A549 (cell line): ENCODE results near the gene CSPG4. TPM values are rescaled to one million over a fixed set of nuclear protein-coding genes. Genes with fewer than 3 reads are reported as not detected.

Experiments
- ATAC-seq, 2 experiments: fragments of 200-7000 bp in 1 of 2; fragments of >200 bp in 1 of 2; cut with Nextera tagmentation in 1 of 2; cut with Tn5 transposase in 1 of 2; 3 replicates each; pipeline versions ENCODE4 v1.8.0 to v1.9.1; 2018 to 2020; ENCODE audit warnings: mild to moderate bottlenecking in 1 of 2, moderate library complexity in 1 of 2
- CTCF ChIA-PET: fragments of 300-600 bp; sonication (Branson Sonifier 250); formaldehyde crosslinking; extraction: SDS; loops from one replicate; lab custom pipeline; 2021; ENCODE audit warnings: antibody characterized with exemption, inconsistent platforms; lab: Yijun Ruan, JAX
- POLR2A ChIA-PET: fragments of 350-600 bp; formaldehyde crosslinking; extraction: SDS; loops from one replicate; lab custom pipeline; 2021; ENCODE audit warnings: antibody characterized with exemption, inconsistent platforms; lab: Yijun Ruan, JAX
- DNase-seq, 2 experiments: peaks; one replicate each; pipeline versions ENCODE4 v3.0.0 to v3.0.0-alpha.2; 2011 to 2016; ENCODE audit warnings: low read depth in 1 of 2, low spot score in 1 of 2
- FAIRE-seq: peaks from 2 replicates; lab custom pipeline; 2011; peaks lifted over from hg19 to GRCh38; lab: Jason Lieb, UNC
- H3K27ac ChIP-seq, 2 experiments: fragments of >200 bp; sonication (Bioruptor Twin); formaldehyde crosslinking; 3 replicates each; pipeline ENCODE4 v1.5.1; 2016 to 2017
- H3K4me1 ChIP-seq: fragments of >200 bp; sonication (Bioruptor Twin); formaldehyde crosslinking; 3 replicates; pipeline ENCODE4 v1.6.1; 2016
- H3K4me2 ChIP-seq: fragments of >200 bp; sonication (Bioruptor Twin); formaldehyde crosslinking; 3 replicates; pipeline ENCODE4 v1.6.1; 2016
- H3K4me3 ChIP-seq: fragments of >200 bp; sonication (Bioruptor Twin); formaldehyde crosslinking; 3 replicates; pipeline ENCODE4 v1.5.1; 2016
- H3K9me3 ChIP-seq: fragments of >200 bp; sonication (Bioruptor Twin); formaldehyde crosslinking; 3 replicates; pipeline ENCODE4 v1.6.1; 2016
- FOSL2 ChIP-seq, 2 experiments: fragments of 450-650 bp in 1 of 2; fragments of >200 bp in 1 of 2; sonication (Bioruptor Twin) in 1 of 2; formaldehyde crosslinking; IDR thresholded peaks; 2 replicates each; pipeline versions ENCODE4 v1.5.0 to v1.6.1; 2016 to 2020; ENCODE audit warnings: mild to moderate bottlenecking in 1 of 2, moderate library complexity in 1 of 2
- FOXS1 ChIP-seq: fragments of 250-450 bp; sonication (Bioruptor Pico); IDR thresholded peaks from 2 replicates; pipeline ENCODE4 v1.5.0; 2020; ENCODE audit warnings: mild to moderate bottlenecking, moderate library complexity
- GATA3 ChIP-seq: IDR thresholded peaks from 2 replicates; pipeline ENCODE4 v1.6.1; 2012; ENCODE audit warnings: borderline replicate concordance
- HOXB13 ChIP-seq: fragments of 250-450 bp; sonication (Bioruptor Pico); IDR thresholded peaks from 2 replicates; pipeline ENCODE4 v1.5.0; 2020; ENCODE audit warnings: low read depth, mild to moderate bottlenecking, moderate library complexity
- HOXB5 ChIP-seq: fragments of 250-450 bp; sonication (Bioruptor Pico); IDR thresholded peaks from 2 replicates; pipeline ENCODE4 v1.5.0; 2020; ENCODE audit warnings: mild to moderate bottlenecking, moderate library complexity
- JUN ChIP-seq, 2 experiments: fragments of >200 bp; sonication (Bioruptor Twin); formaldehyde crosslinking; IDR thresholded peaks; 2 replicates in 1 of 2; 3 replicates in 1 of 2; pipeline ENCODE4 v1.6.1; 2016 to 2017
- NR3C1 ChIP-seq: fragments of >200 bp; sonication (Bioruptor Twin); formaldehyde crosslinking; IDR thresholded peaks from 3 replicates; pipeline ENCODE4 v1.6.1; 2017
- RAD21 ChIP-seq, 2 experiments: fragments of >200 bp in 1 of 2; sonication (Bioruptor Twin) in 1 of 2; formaldehyde crosslinking in 1 of 2; IDR thresholded peaks in 1 of 2; conservative IDR thresholded peaks in 1 of 2; 2 replicates in 1 of 2; 3 replicates in 1 of 2; pipeline ENCODE4 v1.6.1; 2012 to 2018; ENCODE audit warnings: inconsistent platforms in 1 of 2
- SMC3 ChIP-seq: fragments of >200 bp; sonication (Bioruptor Twin); formaldehyde crosslinking; IDR thresholded peaks from 3 replicates; pipeline ENCODE4 v1.6.1; 2018; ENCODE audit warnings: inconsistent platforms
- WGBS: methylation state at CpG from one replicate; pipeline ENCODE4 v1.1.6; 2017; ENCODE audit errors: missing lambda C conversion rate; 5-methylcytosine and 5-hydroxymethylcytosine counted together
- polyA plus RNA-seq, 4 experiments: library from polyadenylated mRNA; depleted of rRNA in 3 of 4; stranded (reverse); fragments of >200 nt; fragmentation: RNase III in 1 of 4; extraction: RNeasy Plus Mini Kit Qiagen cat#74134 plus additional on column Dnase treatment in 1 of 4; gene quantifications; 2 replicates in 3 of 4; 3 replicates in 1 of 4; pipeline ENCODE4 v1.2.3, GENCODE V29; 2011 to 2017
- TF ChIP-seq, protein P1 (sequence below): fragments of 250-450 bp; sonication (Bioruptor Pico); IDR thresholded peaks from 2 replicates; pipeline ENCODE4 v1.5.0; 2021; ENCODE audit warnings: mild to moderate bottlenecking, moderate library complexity, borderline replicate concordance
- TF ChIP-seq, protein P2 (sequence below): fragments of >200 bp; sonication (Bioruptor Twin); formaldehyde crosslinking; IDR thresholded peaks from 3 replicates; pipeline ENCODE4 v1.5.1; 2016
- TF ChIP-seq, protein P3 (sequence below): IDR thresholded peaks from 2 replicates; pipeline ENCODE4 v1.6.1; 2012
- TF ChIP-seq, protein P4 (sequence below): IDR thresholded peaks from 2 replicates; pipeline ENCODE4 v1.6.1; 2012
- TF ChIP-seq, protein P5 (sequence below): IDR thresholded peaks from 2 replicates; pipeline ENCODE4 v1.6.1; 2012; ENCODE audit warnings: low read depth, borderline replicate concordance
- TF ChIP-seq, protein P6 (sequence below): fragments of 150-350 bp; IDR thresholded peaks from 2 replicates; pipeline ENCODE4 v1.6.1; 2014; ENCODE audit warnings: low read depth, mild to moderate bottlenecking, low read length
- TF ChIP-seq, protein P7 (sequence below): fragments of >200 bp; sonication (Bioruptor Twin); formaldehyde crosslinking; IDR thresholded peaks from 2 replicates; pipeline ENCODE4 v1.6.1; 2016
- TF ChIP-seq, protein P8 (sequence below): fragments of 250-450 bp; sonication (Bioruptor Pico); IDR thresholded peaks from 2 replicates; pipeline ENCODE4 v1.5.0; 2020; ENCODE audit warnings: low read depth, mild to moderate bottlenecking, moderate library complexity

The CSPG4 gene
- polyA plus RNA-seq, 2 of the 4 experiments (the other 2 are of a cell fraction): 0.01 to 0.06 TPM

DNA sequence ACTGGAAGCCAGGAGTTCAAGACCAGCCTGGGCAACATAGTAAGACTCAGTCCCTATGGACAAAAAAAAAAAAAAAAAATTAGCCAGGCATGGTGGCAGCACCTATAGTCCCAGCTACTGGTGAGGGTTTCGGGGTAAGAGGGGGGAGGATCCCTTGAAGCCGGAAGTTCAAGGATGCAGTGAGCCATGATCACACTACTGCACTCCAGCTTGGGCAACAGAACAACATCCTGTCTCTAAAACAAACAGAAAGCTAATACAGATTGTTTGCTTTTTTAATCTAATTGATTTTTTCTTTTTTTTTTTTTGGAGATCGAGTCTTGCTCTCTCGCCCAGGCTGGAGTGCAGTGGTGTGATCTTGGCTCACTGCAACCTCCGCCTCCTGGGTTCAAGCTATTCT lies 71.0 kb downstream of the CSPG4 start:
- H3K4me1 ChIP-seq: peaks cover 23% of the 10 kb centered on the region
- CTCF ChIA-PET: interaction anchor here (0.7 to 19.9 kb wide), 14 partner anchors 9 to 282 kb away, joined by 3 to 394 read pairs (median 7); partner anchors contain the start of genes MAN2C1, SNUPN and SNX33
- ATAC-seq: no peak
- 69% methylated on average over 5 of the region's 5 CpGs for WGBS
- no peak for DNase-seq
- H3K4me3 ChIP-seq: no peak overlapping the region
- TF ChIP-seq, protein P1, sequence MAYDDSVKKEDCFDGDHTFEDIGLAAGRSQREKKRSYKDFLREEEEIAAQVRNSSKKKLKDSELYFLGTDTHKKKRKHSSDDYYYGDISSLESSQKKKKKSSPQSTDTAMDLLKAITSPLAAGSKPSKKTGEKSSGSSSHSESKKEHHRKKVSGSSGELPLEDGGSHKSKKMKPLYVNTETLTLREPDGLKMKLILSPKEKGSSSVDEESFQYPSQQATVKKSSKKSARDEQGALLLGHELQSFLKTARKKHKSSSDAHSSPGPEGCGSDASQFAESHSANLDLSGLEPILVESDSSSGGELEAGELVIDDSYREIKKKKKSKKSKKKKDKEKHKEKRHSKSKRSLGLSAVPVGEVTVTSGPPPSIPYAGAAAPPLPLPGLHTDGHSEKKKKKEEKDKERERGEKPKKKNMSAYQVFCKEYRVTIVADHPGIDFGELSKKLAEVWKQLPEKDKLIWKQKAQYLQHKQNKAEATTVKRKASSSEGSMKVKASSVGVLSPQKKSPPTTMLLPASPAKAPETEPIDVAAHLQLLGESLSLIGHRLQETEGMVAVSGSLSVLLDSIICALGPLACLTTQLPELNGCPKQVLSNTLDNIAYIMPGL (CRISPR knock-in tag): no peak
- H3K4me2 ChIP-seq: peak overlapping the region; percentile 67
- POLR2A ChIA-PET: interaction anchor here (2.4 to 4.4 kb wide), 5 partner anchors 15 to 273 kb away, joined by 15 to 94 read pairs (median 66); partner anchors contain the start of genes MAN2C1, PTPN9, SIN3A and SNUPN
- no peaks in the 10 kb centered on the region for H3K9me3 ChIP-seq
- H3K27ac ChIP-seq: peak overlapping the region in 1 of 2 experiments; percentile 94; a peak in 4 of 6 replicates
- FAIRE-seq: no peak

DNA sequence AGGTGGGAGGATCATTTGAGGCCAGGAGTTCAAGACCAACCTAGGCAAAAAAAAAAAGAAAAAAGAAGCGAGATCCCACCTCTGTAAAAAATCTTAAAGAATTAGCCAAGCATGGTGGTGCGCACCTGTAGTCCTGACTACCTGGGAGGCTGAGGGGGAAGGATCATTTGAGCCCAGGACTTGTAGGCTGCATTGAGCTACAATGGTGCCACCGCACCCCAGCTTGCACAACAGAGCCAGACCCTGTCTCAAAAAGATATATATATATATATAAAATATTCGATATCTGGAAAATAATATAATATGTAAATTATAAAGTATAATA lies 71.5 kb downstream of the CSPG4 start:
- TF ChIP-seq, protein P2, sequence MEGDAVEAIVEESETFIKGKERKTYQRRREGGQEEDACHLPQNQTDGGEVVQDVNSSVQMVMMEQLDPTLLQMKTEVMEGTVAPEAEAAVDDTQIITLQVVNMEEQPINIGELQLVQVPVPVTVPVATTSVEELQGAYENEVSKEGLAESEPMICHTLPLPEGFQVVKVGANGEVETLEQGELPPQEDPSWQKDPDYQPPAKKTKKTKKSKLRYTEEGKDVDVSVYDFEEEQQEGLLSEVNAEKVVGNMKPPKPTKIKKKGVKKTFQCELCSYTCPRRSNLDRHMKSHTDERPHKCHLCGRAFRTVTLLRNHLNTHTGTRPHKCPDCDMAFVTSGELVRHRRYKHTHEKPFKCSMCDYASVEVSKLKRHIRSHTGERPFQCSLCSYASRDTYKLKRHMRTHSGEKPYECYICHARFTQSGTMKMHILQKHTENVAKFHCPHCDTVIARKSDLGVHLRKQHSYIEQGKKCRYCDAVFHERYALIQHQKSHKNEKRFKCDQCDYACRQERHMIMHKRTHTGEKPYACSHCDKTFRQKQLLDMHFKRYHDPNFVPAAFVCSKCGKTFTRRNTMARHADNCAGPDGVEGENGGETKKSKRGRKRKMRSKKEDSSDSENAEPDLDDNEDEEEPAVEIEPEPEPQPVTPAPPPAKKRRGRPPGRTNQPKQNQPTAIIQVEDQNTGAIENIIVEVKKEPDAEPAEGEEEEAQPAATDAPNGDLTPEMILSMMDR: peak; percentile 34; the same call in 2 of the 3 replicates
- TF ChIP-seq, protein P3, sequence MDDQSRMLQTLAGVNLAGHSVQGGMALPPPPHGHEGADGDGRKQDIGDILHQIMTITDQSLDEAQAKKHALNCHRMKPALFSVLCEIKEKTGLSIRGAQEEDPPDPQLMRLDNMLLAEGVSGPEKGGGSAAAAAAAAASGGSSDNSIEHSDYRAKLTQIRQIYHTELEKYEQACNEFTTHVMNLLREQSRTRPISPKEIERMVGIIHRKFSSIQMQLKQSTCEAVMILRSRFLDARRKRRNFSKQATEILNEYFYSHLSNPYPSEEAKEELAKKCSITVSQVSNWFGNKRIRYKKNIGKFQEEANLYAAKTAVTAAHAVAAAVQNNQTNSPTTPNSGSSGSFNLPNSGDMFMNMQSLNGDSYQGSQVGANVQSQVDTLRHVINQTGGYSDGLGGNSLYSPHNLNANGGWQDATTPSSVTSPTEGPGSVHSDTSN: no peak
- 0 out of 5 replicates have a peak, but pooled peaks of 1 of the 2 experiments have one; percentile 4 for TF ChIP-seq RAD21 (conservative IDR thresholded peaks at IDR 0.05 in 1 of 2, IDR thresholded peaks at IDR 0.05 in 1 of 2)
- ATAC-seq (no peak), FAIRE-seq (no peak), DNase-seq (no peak)
- CTCF ChIA-PET: interaction anchor here (0.7 to 19.9 kb wide), 18 partner anchors 9 to 282 kb away, joined by 3 to 394 read pairs (median 4); partner anchors contain the start of genes MAN2C1, SNUPN and SNX33
- POLR2A ChIA-PET: interaction anchor here (0.7 to 4.4 kb wide), 7 partner anchors 11 to 273 kb away, joined by 4 to 94 read pairs (median 25); partner anchors contain the start of genes MAN2C1, PTPN9, SIN3A and SNUPN
- Histone ChIP-seq H3K4me3 (peak overlapping the region; percentile 67; the same call in 2 of the 3 replicates), H3K27ac (peak overlapping the region; percentile 91 to 94), H3K4me1 (peaks cover 19% of the 10 kb centered on the region), H3K4me2 (peak overlapping the region; percentile 67), H3K9me3 (no peaks in the 10 kb centered on the region)
- 49% methylated on average over 4 of the region's 4 CpGs for WGBS

DNA sequence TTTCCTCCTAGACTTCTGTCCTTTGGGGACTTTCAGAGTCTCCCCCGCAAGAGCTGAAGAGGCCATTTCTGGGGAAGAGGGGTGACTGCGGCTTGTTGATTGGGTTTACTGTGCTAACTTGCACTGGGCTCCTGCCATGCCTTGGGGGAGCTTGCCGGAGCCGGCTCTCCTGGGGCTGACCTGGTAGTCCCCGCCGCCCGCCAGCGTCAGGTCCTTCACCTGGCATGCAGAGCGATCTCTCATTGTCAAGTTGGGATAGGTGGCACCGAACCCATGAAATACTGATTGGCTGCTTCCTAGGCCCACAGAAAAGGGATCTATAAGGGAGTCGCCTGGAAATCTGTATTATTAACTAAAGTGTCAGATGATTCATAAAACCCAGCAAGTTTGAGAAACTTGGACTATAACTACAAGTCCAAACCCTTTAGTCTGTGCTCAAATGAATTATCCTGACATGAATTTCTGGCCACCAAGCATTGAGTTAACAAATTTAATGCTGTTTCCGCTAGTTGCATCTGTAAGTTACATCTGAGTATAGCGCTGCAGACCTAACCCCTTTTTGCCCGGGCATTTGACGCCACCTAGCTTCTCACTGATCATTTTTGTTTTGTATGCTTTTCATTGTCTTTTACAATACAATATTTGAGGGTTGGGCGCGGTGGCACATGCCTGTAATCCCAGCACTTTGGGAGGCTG lies 72.0 kb downstream of the CSPG4 start:
- FAIRE-seq (no peak), ATAC-seq (peak; percentile 71 to 74), DNase-seq (peak; percentile 78 to 85)
- WGBS: under 1% methylated on average over 17 of the region's 17 CpGs
- H3K4me3 ChIP-seq: peak overlapping the region; percentile 67
- no peaks in the 10 kb centered on the region for H3K9me3 ChIP-seq
- peak overlapping the region; percentile 91 to 94 for H3K27ac ChIP-seq
- ChIA-PET CTCF (interaction anchor here (0.7 to 19.9 kb wide), 27 partner anchors 10 to 573 kb away, joined by 3 to 394 read pairs (median 4); partner anchors contain the start of genes MAN2C1, SNUPN and SNX33), POLR2A (interaction anchor here (0.5 to 4.4 kb wide), 24 partner anchors 9 to 672 kb away, joined by 3 to 94 read pairs (median 6); partner anchors contain the start of genes MAN2C1, PTPN9, SIN3A and SNUPN)
- H3K4me1 ChIP-seq: peaks cover 18% of the 10 kb centered on the region
- H3K4me2 ChIP-seq: peak overlapping the region; percentile 67
- TF ChIP-seq HOXB5 (CRISPR knock-in tag) (0 out of 2 replicates have a peak, but pooled peaks have one; percentile 12), HOXB13 (CRISPR knock-in tag) (no peak), SMC3 (peak; percentile 53), RAD21 (conservative IDR thresholded peaks at IDR 0.05 in 1 of 2, IDR thresholded peaks at IDR 0.05 in 1 of 2) (peak; percentile 82 to 86), FOSL2 (IDR thresholded peaks at IDR 0.05) (no peak), FOSL2 (CRISPR knock-in tag; IDR thresholded peaks at IDR 0.05) (peak; percentile 22; the same call in 1 of the 2 replicates), FOXS1 (CRISPR knock-in tag) (no peak), JUN (IDR thresholded peaks at IDR 0.05) (peak in 1 of 2 experiments; percentile 31; a peak in 2 of 5 replicates), GATA3 (no peak), NR3C1 (no peak)
- TF ChIP-seq, protein P4, sequence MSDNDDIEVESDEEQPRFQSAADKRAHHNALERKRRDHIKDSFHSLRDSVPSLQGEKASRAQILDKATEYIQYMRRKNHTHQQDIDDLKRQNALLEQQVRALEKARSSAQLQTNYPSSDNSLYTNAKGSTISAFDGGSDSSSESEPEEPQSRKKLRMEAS: peak; percentile 19; the same call in 1 of the 2 replicates
- TF ChIP-seq, protein P5, sequence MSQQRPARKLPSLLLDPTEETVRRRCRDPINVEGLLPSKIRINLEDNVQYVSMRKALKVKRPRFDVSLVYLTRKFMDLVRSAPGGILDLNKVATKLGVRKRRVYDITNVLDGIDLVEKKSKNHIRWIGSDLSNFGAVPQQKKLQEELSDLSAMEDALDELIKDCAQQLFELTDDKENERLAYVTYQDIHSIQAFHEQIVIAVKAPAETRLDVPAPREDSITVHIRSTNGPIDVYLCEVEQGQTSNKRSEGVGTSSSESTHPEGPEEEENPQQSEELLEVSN: 0 out of 2 replicates have a peak, but pooled peaks have one; percentile 27
- TF ChIP-seq, protein P6, sequence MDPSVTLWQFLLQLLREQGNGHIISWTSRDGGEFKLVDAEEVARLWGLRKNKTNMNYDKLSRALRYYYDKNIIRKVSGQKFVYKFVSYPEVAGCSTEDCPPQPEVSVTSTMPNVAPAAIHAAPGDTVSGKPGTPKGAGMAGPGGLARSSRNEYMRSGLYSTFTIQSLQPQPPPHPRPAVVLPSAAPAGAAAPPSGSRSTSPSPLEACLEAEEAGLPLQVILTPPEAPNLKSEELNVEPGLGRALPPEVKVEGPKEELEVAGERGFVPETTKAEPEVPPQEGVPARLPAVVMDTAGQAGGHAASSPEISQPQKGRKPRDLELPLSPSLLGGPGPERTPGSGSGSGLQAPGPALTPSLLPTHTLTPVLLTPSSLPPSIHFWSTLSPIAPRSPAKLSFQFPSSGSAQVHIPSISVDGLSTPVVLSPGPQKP: no peak
- TF ChIP-seq, protein P7, sequence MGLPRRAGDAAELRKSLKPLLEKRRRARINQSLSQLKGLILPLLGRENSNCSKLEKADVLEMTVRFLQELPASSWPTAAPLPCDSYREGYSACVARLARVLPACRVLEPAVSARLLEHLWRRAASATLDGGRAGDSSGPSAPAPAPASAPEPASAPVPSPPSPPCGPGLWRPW: no peak
- TF ChIP-seq, protein P8, sequence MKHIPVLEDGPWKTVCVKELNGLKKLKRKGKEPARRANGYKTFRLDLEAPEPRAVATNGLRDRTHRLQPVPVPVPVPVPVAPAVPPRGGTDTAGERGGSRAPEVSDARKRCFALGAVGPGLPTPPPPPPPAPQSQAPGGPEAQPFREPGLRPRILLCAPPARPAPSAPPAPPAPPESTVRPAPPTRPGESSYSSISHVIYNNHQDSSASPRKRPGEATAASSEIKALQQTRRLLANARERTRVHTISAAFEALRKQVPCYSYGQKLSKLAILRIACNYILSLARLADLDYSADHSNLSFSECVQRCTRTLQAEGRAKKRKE (CRISPR knock-in tag): no peak
